Coronary artery (tissue), 2 donors: ENCODE data around the gene DYNC1I1.
"Not testable (repeated sequence)": the region's sequence is repeated elsewhere in the genome, so short reads cannot be mapped to it uniquely, and the experiment has no call there.

Source experiments
- DNase-seq: peaks from one replicate; pipeline ENCODE4 v3.0.0-alpha.2; 2017; ENCODE audit warnings: low spot score
- H3K27ac ChIP-seq, 2 donors: fragments of 200-600 bp; sonication (generic); one replicate each; pipeline ENCODE4 v1.5.1; 2016 to 2019
- H3K4me3 ChIP-seq: fragments of 200-600 bp; sonication (generic); 2 replicates; pipeline ENCODE4 v1.5.1; 2016; ENCODE audit warnings: mild to moderate bottlenecking, moderate library complexity
- CTCF ChIP-seq: fragments of 200-600 bp; sonication (generic); IDR thresholded peaks from one replicate; pipeline ENCODE4 v1.5.1; 2019; ENCODE audit warnings: antibody characterized with exemption

DYNC1I1 gene

GRCh38 chr7:95929710-95930280, 157.4 kb downstream of the DYNC1I1 start:
- TF ChIP-seq CTCF, result no peak
- H3K27ac ChIP-seq, result no peak overlapping the region
- H3K4me3 ChIP-seq, result no peak overlapping the region
- DNase-seq, result no peak

- no peak overlapping the region for H3K27ac ChIP-seq
- no peak overlapping the region for H3K4me3 ChIP-seq
- TF ChIP-seq CTCF, result no peak
- no peak for DNase-seq
These were observed 159.3 kb downstream of the DYNC1I1 start for GRCh38 chr7:95931460-95932232.

- DNase-seq, result no peak
- no peak overlapping the region for H3K4me3 ChIP-seq
- no peak overlapping the region for H3K27ac ChIP-seq
- TF ChIP-seq CTCF, result no peak
These were observed 161.3 kb downstream of the DYNC1I1 start for GRCh38 chr7:95933618-95934017.

GRCh38 chr7:95944867-95945266, 172.5 kb downstream of the DYNC1I1 start:
- not testable (repeated sequence) for DNase-seq, H3K27ac ChIP-seq, H3K4me3 ChIP-seq

- Histone ChIP-seq H3K27ac (no peak overlapping the region), H3K4me3 (no peak overlapping the region)
- no peak for DNase-seq
- no peak for TF ChIP-seq CTCF
These were observed 178.3 kb downstream of the DYNC1I1 start for GRCh38 chr7:95950698-95951097.

- no peak overlapping the region for H3K27ac ChIP-seq
- DNase-seq, result no peak
- TF ChIP-seq CTCF, result no peak
- no peak overlapping the region for H3K4me3 ChIP-seq
These were observed 179.2 kb downstream of the DYNC1I1 start for GRCh38 chr7:95951531-95951930.

GRCh38 chr7:95951997-95952795, 179.8 kb downstream of the DYNC1I1 start:
- Histone ChIP-seq H3K27ac (no peak overlapping the region), H3K4me3 (no peak overlapping the region)
- DNase-seq, result no peak
- TF ChIP-seq CTCF, result no peak
